Activated T-cell treated with anti-CD3 and anti-CD28 coated beads for 48 hours (primary cell): ENCODE results near the gene STAT5B.
"Not testable (repeated sequence)": the region's sequence is repeated elsewhere in the genome, so short reads cannot be mapped to it uniquely, and the experiment has no call there.

ENCODE experiments used
- DNase-seq: peaks from one replicate; pipeline ENCODE4 v3.0.0-alpha.2; 2020; ENCODE audit warnings: low read depth

Gene STAT5B

GRCh38 chr17:42305543-42306384 is 29.6 kb upstream of the STAT5B start:
- no peak for DNase-seq

GRCh38 chr17:42305031-42305330 is 28.8 kb upstream of the STAT5B start:
- not testable (repeated sequence) for DNase-seq

GRCh38 chr17:42304187-42305030 is 28.2 kb upstream of the STAT5B start:
- no peak for DNase-seq

GRCh38 chr17:42303694-42304093 is 27.5 kb upstream of the STAT5B start:
- no peak for DNase-seq

GRCh38 chr17:42301022-42301421 is 24.8 kb upstream of the STAT5B start:
- no peak for DNase-seq

- not testable (repeated sequence) for DNase-seq
Measured at GRCh38 chr17:42299913-42300312, 23.7 kb upstream of the STAT5B start.

GRCh38 chr17:42299361-42299760 is 23.2 kb upstream of the STAT5B start:
- DNase-seq, result not testable (repeated sequence)

- DNase-seq, result not testable (repeated sequence)
Measured at GRCh38 chr17:42297775-42298174, 21.6 kb upstream of the STAT5B start.

GRCh38 chr17:42296012-42296411 is 19.8 kb upstream of the STAT5B start:
- no peak for DNase-seq

- no peak for DNase-seq
Measured at GRCh38 chr17:42294469-42295398, 18.5 kb upstream of the STAT5B start.

GRCh38 chr17:42291129-42291528 is 14.9 kb upstream of the STAT5B start:
- no peak for DNase-seq

GRCh38 chr17:42290577-42290976 is 14.4 kb upstream of the STAT5B start:
- no peak for DNase-seq

- peak; percentile 54 for DNase-seq
Measured at GRCh38 chr17:42289611-42290181, 13.5 kb upstream of the STAT5B start.

GRCh38 chr17:42288803-42289610 is 12.8 kb upstream of the STAT5B start:
- peak; percentile 54 for DNase-seq

GRCh38 chr17:42287977-42288802 is 12.0 kb upstream of the STAT5B start, which contains the start of gene STAT5A:
Gene STAT5A (plus strand): TSS chr17:42288498. CDS start chr17:42289412, 914 bp downstream.
- peak; percentile 74 for DNase-seq

GRCh38 chr17:42287305-42287976 is 11.2 kb upstream of the STAT5B start:
- DNase-seq, result peak; percentile 40

GRCh38 chr17:42286411-42287221 is 10.4 kb upstream of the STAT5B start:
- no peak for DNase-seq

GRCh38 chr17:42285346-42286050 is 9.3 kb upstream of the STAT5B start:
- DNase-seq, result no peak
